T-helper 9 cell (primary cell): ENCODE results near the gene GLIPR2.
"Not testable (repeated sequence)": the region's sequence is repeated elsewhere in the genome, so short reads cannot be mapped to it uniquely, and the experiment has no call there.

Experiments
- DNase-seq: peaks from one replicate; pipeline ENCODE4 v3.0.0-alpha.2; 2020
- total RNA-seq, 2 donors: gene quantifications; one replicate each; lab custom pipeline; 2026; lab: John Stamatoyannopoulos, UW

Gene GLIPR2, protein sequence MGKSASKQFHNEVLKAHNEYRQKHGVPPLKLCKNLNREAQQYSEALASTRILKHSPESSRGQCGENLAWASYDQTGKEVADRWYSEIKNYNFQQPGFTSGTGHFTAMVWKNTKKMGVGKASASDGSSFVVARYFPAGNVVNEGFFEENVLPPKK
- 52.2 to 55.5 reads per million in 2 donors for total RNA-seq

- peak; percentile 69 for DNase-seq
Observed at GRCh38 chr9:36136272-36136893, at the start of gene GLIPR2. Gene GLIPR2, plus strand, starts transcription at chr9:36136733. Its CDS starts 46 bp downstream, at chr9:36136779.

GRCh38 chr9:36087054-36087453 is 49.5 kb upstream of the GLIPR2 start:
- not testable (repeated sequence) for DNase-seq

- DNase-seq, result no peak
Observed at GRCh38 chr9:36088020-36088419, 48.5 kb upstream of the GLIPR2 start.

GRCh38 chr9:36091026-36091953 is 45.2 kb upstream of the GLIPR2 start:
- no peak for DNase-seq

- DNase-seq, result no peak
Observed at GRCh38 chr9:36092014-36092413, 44.5 kb upstream of the GLIPR2 start.

GRCh38 chr9:36092509-36093215 is 43.9 kb upstream of the GLIPR2 start:
- DNase-seq, result no peak

DNA sequence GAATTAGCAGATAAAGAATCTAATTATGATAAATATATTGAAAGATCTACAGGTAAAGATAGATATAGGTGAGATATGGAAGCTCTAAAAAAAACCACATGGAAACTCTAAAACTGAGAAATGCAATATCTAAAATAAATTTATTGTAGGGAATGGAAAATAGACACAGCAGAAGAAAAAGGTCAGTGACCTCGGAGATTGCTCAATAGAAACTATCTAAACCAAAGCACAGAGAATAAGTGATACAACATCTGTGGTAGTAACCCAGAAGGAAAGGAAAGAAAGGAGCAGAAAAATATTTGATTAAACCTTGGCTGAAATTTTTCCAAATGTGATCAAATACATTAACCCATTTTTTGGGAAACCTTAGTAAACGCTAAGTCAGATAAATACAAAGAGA is 43.1 kb upstream of the GLIPR2 start:
- DNase-seq, result no peak

- DNase-seq, result no peak
Observed at GRCh38 chr9:36099718-36100117, 36.8 kb upstream of the GLIPR2 start.

GRCh38 chr9:36100532-36100931 is 36.0 kb upstream of the GLIPR2 start:
- no peak for DNase-seq

DNA sequence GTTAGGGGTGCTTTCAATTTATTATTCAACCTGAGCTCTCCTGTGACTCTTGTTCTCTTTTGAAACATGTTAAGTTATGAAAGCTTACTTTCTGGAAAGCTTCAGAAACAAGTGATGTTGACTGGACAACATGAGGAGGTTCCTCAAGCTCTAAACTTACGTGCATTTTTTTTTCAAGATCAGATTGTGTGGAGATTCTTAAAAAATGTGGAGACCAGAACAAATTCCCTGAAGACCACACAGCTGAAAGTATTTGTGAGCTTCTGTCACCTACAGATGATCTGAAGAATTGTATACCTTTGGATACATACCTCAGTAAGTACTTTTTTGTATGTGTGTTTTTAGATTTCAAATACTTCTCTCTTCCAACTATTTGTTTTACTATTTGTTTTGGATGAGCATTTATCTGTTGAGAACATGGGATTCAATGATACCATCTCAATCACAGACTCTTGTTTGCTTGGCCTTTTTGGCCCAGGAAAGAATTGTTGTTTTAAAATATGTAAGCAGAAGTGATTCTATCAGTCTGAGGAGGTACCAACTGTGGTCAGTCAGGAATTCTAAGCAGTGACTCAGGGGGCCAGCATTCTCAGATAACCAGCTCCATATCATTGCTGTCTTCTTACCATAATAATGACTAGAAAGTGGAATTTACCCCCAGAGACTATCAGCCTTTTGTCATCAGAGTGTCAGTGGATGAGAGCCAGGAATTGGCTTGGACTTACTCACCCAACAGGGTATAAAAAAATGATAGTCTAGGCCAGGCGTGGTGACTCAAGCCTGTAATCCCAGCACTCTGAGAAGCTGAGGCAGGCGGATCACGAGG is 34.4 kb upstream of the GLIPR2 start:
- DNase-seq, result no peak

- peak; percentile 84 for DNase-seq
Observed at GRCh38 chr9:36102742-36103495, 33.6 kb upstream of the GLIPR2 start.

- no peak for DNase-seq
Observed at GRCh38 chr9:36109071-36109470, 27.5 kb upstream of the GLIPR2 start.

DNA sequence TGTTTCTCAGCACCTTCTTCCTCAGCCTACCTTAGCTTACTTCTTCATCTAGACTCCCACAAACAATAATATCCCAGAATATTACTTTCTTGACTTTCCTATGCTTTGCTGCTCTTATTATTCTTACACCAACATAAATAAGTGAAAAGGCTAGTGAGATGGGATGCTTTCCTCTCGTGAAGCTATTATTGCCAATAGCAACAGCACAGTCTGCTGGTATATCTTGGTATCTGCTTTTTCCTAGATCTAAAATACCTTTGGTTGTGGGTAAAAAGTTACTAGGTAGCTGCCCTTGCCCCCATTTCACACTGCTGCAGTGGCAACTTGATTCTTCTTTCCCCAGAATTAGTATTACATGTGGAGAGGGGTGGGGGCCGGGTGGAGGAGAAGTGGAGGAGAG is 26.1 kb upstream of the GLIPR2 start:
- DNase-seq, result no peak

DNA sequence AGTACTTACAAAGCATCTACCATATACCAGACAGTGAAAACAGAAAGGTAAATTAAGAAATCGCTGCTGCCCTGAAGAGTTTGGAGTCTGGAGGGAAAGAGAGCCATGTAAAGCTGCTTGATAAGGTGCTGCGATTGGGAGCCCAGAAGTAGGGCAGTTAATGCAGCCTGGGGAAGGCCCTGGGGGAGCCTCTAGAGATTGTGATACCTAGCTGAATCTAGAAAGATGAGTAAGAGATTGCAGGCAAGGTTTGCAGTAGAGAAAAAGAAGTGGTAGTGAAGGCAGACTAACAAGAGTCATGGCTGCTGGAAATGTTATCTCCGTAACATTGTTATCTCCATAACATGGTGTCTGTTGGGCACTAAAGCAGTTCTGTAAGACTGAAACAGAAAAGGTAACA is 24.0 kb upstream of the GLIPR2 start:
- no peak for DNase-seq

DNA sequence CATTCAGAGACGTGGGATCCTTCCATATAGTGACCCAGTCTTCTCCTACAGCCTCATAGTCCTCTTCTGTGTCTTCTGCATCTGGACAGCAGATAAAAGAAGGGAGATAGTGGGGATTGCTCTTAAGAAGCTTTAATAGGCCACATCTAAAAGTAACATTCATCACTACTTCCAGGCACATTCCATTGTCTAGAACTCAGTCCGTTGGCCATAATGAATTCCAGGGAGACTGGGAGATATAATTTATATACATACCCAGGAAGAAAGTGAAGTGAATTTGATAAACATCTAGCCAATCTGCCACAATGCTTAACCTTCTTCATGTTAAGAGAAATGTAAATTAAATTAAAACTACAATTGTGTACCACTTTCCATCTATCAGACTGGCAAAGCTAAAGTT is 22.5 kb upstream of the GLIPR2 start:
- no peak for DNase-seq

DNA sequence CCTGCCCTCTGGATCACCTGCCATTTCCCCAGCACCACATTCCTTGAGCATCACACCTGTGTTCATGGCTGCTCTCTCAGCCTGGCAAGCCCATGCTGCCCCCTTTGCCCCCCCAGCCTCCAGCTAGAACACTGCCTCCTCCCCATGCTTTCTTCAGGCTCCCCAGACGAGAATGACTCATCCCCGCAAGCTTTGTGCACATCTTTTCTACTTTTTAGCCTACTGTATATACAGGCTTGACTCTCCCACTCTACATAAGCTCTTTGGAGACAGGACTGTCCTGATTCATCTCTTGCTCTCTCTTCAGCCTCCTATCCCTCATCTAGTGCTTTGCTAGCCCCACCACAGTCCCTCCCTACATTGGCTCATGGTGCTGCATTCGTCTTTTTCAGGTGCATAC is 19.9 kb upstream of the GLIPR2 start:
- DNase-seq, result no peak

DNA sequence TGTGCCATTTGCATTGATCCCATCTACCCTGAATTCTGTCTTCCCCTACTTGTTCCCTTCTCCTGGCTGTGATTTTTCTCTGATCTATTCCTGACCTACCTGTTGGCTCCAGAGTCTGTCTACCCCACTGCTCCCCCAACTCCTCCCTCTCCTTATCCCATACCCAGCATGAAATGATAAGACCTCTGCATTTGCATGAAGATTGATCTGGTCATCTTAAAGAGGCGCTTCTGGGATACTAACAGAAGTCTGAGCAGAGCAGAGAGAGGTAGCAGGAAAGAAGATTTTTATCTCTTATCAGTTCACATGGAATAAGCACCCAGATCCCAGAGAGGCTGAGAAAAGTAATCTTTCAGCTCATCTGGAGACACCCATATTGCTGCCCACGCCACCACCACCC is 18.3 kb upstream of the GLIPR2 start:
- no peak for DNase-seq

- no peak for DNase-seq
Observed at GRCh38 chr9:36118706-36119105, 17.8 kb upstream of the GLIPR2 start.

DNA sequence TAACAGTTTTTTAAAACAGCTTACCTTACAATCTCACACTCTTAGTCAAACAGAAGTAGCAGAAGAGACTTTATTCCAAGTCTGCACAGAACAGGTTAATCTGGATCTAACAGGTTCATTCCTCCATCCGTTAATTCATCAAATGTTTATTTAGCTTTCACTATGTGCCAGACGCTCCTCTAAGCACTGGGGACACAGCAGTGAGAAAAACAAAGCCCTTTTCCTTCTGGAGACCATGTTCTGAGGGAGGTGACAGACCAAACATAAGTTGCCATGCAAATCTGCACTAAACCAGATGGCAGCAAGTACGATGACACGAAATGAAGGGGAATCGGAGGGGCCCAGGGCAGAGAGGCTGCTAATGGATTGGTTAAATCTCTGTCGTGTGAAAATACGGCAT is 17.1 kb upstream of the GLIPR2 start:
- DNase-seq, result no peak

- DNase-seq, result no peak
Observed at GRCh38 chr9:36120705-36121104, 15.8 kb upstream of the GLIPR2 start.

DNA sequence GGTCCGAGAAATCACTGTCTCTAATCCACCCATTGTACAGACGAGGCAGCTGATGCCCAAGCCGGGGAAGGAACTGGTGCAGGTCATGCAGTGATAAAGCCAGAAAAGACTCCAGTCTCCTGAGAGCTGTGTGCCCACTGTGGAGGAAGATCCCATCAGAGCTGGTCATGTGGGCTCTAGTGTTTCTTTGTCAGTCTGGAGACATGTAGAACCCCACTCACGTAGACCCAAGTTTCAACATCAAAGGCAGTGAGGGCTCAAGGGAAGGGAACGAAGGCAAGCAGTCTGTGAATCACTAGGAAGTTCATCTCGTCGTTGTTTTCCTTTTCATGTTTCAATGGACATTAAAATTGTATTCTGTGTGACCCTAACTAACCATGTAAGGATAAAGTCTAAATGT is 14.6 kb upstream of the GLIPR2 start:
- no peak for DNase-seq
